HG03045 (cell line): ENCODE measurements around the gene CASP8.
"Not testable (repeated sequence)": the region's sequence is repeated elsewhere in the genome, so short reads cannot be mapped to it uniquely, and the experiment has no call there.

ENCODE experiments used
- ATAC-seq: cut with Tn5 transposase; IDR thresholded peaks from one replicate; pipeline ENCODE4 v1.9.1; 2021; ENCODE audit warnings: mild to moderate bottlenecking, moderate library complexity; ENCODE audit not compliant: unreplicated experiment

Gene CASP8

GRCh38 chr2:201267278-201268030 is 7.1 kb downstream of the CASP8 start:
- no peak for ATAC-seq

- ATAC-seq = no peak
Measured at GRCh38 chr2:201269764-201270163, 9.4 kb downstream of the CASP8 start.

- ATAC-seq = no peak
Measured at GRCh38 chr2:201270293-201271001, 10.1 kb downstream of the CASP8 start.

- no peak for ATAC-seq
Measured at GRCh38 chr2:201271917-201272316, 11.6 kb downstream of the CASP8 start.

- ATAC-seq = no peak
Measured at GRCh38 chr2:201273330-201273983, 13.1 kb downstream of the CASP8 start.

- ATAC-seq = no peak
Measured at GRCh38 chr2:201275069-201275468, 14.7 kb downstream of the CASP8 start.

- no peak for ATAC-seq
Measured at GRCh38 chr2:201275990-201276389, 15.7 kb downstream of the CASP8 start.

GRCh38 chr2:201276511-201276910 is 16.2 kb downstream of the CASP8 start:
- no peak for ATAC-seq

- ATAC-seq = no peak
Measured at GRCh38 chr2:201279079-201279478, 18.7 kb downstream of the CASP8 start.

GRCh38 chr2:201280191-201281040 is 20.1 kb downstream of the CASP8 start:
- ATAC-seq = no peak

- no peak for ATAC-seq
Measured at GRCh38 chr2:201285499-201285898, 25.2 kb downstream of the CASP8 start.

- ATAC-seq = not testable (repeated sequence)
Measured at GRCh38 chr2:201290457-201291148, 30.3 kb downstream of the CASP8 start.

GRCh38 chr2:201298462-201299052 is 38.2 kb downstream of the CASP8 start:
- no peak for ATAC-seq

- ATAC-seq = not testable (repeated sequence)
Measured at GRCh38 chr2:201299929-201300328, 39.6 kb downstream of the CASP8 start.

- ATAC-seq = no peak
Measured at GRCh38 chr2:201307876-201308275, 47.5 kb downstream of the CASP8 start.

- no peak for ATAC-seq
Measured at GRCh38 chr2:201308914-201309313, 48.6 kb downstream of the CASP8 start.

- no peak for ATAC-seq
Measured at GRCh38 chr2:201313362-201313761, 53.0 kb downstream of the CASP8 start.

GRCh38 chr2:201319511-201319910 is 59.2 kb downstream of the CASP8 start:
- no peak for ATAC-seq

- ATAC-seq = no peak
Measured at GRCh38 chr2:201320257-201320656, 59.9 kb downstream of the CASP8 start.

- no peak for ATAC-seq
Measured at GRCh38 chr2:201320701-201321100, 60.4 kb downstream of the CASP8 start.
